HL-60 (cell line): ENCODE results near the gene ARHGAP24.

Experiments used
- DNase-seq, 2 experiments: peaks; one replicate each; pipeline ENCODE4 v3.0.0-alpha.2; 2010 to 2020; ENCODE audit warnings: low read depth in 1 of 2, low spot score in 1 of 2
- H3K27ac ChIP-seq: fragments of 250-450 bp; sonication (Bioruptor Pico); replicated peaks from 2 replicates; pipeline ENCODE4 v1.5.1; 2020; ENCODE audit warnings: mild to moderate bottlenecking, moderate library complexity
- H3K27me3 ChIP-seq: fragments of 250-450 bp; sonication (Bioruptor Pico); 2 replicates; pipeline ENCODE4 v1.5.1; 2021; ENCODE audit warnings: mild to moderate bottlenecking, moderate library complexity; ENCODE audit not compliant: insufficient read depth, poor library complexity, severe bottlenecking
- H3K4me3 ChIP-seq: replicated peaks from 2 replicates; pipeline ENCODE4 v1.5.1; 2011; ENCODE audit warnings: mild to moderate bottlenecking, control low read depth, low read length; ENCODE audit not compliant: insufficient read depth
- GABPA ChIP-seq: IDR thresholded peaks from 2 replicates; pipeline ENCODE4 v1.6.1; 2012; ENCODE audit warnings: low read depth
- POLR2AphosphoS5 ChIP-seq: IDR thresholded peaks from 2 replicates; pipeline ENCODE4 v1.6.1; 2012; ENCODE audit warnings: low read depth
- REST ChIP-seq: IDR thresholded peaks from 2 replicates; pipeline ENCODE4 v1.6.1; 2012; ENCODE audit warnings: low read depth; ENCODE audit not compliant: insufficient replicate concordance
- SPI1 ChIP-seq: IDR thresholded peaks from 2 replicates; pipeline ENCODE4 v1.6.1; 2012; ENCODE audit warnings: low read depth, mild to moderate bottlenecking, borderline replicate concordance
- TF ChIP-seq, protein P1 (sequence below): IDR thresholded peaks from one replicate; pipeline ENCODE4 v1.5.1; 2011; ENCODE audit warnings: low read length, control low read depth, inconsistent platforms; ENCODE audit not compliant: insufficient read depth

Gene ARHGAP24

DNA sequence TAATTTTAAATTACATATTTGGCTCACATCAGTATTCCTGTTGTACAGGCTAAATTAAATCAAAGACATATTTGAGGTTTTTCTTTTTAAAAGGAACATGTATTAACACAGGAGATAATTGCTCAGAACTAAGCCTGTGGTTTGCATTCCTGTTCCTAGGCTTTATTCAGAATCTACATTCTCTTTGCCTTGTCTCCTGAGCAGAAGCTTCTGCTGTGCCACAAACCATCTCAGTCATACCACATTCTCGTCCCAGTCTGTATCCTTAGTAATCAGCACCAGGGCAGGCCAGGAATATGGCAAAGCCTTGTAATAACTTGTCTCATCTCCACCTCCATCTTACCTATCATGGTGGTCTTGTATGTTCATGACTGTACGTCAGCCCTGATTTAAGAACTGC is 162.8 kb downstream of the ARHGAP24 start:
- Histone ChIP-seq H3K4me3 (no peak overlapping the region), H3K27me3 (no peaks in the 10 kb centered on the region), H3K27ac (no peak overlapping the region)
- TF ChIP-seq, protein P1, sequence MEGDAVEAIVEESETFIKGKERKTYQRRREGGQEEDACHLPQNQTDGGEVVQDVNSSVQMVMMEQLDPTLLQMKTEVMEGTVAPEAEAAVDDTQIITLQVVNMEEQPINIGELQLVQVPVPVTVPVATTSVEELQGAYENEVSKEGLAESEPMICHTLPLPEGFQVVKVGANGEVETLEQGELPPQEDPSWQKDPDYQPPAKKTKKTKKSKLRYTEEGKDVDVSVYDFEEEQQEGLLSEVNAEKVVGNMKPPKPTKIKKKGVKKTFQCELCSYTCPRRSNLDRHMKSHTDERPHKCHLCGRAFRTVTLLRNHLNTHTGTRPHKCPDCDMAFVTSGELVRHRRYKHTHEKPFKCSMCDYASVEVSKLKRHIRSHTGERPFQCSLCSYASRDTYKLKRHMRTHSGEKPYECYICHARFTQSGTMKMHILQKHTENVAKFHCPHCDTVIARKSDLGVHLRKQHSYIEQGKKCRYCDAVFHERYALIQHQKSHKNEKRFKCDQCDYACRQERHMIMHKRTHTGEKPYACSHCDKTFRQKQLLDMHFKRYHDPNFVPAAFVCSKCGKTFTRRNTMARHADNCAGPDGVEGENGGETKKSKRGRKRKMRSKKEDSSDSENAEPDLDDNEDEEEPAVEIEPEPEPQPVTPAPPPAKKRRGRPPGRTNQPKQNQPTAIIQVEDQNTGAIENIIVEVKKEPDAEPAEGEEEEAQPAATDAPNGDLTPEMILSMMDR: no peak
- TF ChIP-seq POLR2AphosphoS5 (no peak), SPI1 (no peak)
- DNase-seq: no peak

DNA sequence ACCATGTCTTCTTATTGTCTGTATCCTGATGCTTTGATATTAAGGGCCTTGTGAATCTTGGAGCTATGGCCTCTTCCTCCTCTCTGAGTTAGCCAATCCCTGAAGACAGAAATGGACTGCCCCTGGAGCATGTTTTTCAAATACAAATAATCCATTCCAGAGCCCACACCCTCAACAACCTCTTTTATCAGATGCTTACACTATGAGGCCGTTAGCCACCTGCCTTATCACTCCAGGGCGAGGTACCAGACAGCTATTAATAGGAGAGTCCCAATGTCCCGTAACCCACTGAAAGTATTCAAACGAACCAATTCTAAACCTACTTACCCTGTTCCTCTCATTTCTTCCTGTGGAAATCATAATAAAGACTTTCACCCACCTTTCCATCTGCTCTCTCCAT is 165.0 kb downstream of the ARHGAP24 start:
- no peak overlapping the region for H3K4me3 ChIP-seq
- no peak for TF ChIP-seq POLR2AphosphoS5
- H3K27ac ChIP-seq: no peak overlapping the region
- no peaks in the 10 kb centered on the region for H3K27me3 ChIP-seq
- no peak for DNase-seq

DNA sequence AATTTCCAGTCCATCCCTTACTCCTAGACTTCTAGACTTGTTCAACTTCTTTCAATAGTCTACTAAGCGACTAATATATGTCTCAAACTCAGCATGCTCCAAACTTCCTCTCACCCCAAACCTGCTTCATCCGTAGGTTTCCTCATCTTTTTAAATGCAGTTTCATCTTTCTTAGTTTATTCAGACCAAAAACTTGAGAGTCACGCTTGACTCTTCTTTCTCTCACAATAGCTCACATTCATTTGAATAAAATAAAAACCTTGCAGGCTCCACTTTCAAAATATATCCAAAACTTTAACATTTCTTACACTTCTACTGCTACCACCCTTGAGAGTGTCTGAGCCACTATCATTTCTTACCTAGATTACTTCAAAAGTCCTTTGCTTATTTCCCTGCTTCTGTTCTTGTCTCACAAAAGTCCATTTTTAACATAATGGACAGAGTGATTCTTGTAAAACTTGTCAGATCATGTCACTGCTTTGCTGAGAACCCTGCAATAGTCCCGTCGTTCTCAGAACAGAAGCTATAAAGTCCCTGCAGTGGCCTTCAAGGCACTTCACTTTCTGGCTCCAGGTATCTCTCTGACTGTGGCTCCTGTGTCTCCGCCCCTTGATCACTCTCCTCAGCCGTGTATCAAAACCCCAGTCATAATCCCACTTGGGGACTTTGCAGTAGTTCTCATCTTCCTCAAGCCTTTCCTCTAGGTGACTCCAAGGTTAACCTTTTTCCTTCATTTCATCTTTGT is 167.6 kb downstream of the ARHGAP24 start:
- H3K4me3 ChIP-seq: no peak overlapping the region
- no peak for DNase-seq
- H3K27me3 ChIP-seq: no peaks in the 10 kb centered on the region
- no peak overlapping the region for H3K27ac ChIP-seq
- TF ChIP-seq POLR2AphosphoS5: no peak
- no peak for TF ChIP-seq GABPA
- TF ChIP-seq SPI1: no peak
- TF ChIP-seq, protein P1: no peak
- TF ChIP-seq REST: no peak

- Histone ChIP-seq H3K4me3 (no peak overlapping the region), H3K27ac (no peak overlapping the region), H3K27me3 (no peaks in the 10 kb centered on the region)
- no peak for DNase-seq
- TF ChIP-seq GABPA (no peak), POLR2AphosphoS5 (no peak), REST (no peak), SPI1 (no peak)
- TF ChIP-seq, protein P1: no peak
These were observed 169.1 kb downstream of the ARHGAP24 start for GRCh38 chr4:85644061-85644460.
